ENCODE data around the gene ARHGAP44. TPM values are rescaled to one million over a fixed set of nuclear protein-coding genes. Genes with fewer than 3 reads are reported as not detected.
"Not testable (repeated sequence)": the region's sequence is repeated elsewhere in the genome, so short reads cannot be mapped to it uniquely, and the experiment has no call there.

The ARHGAP44 gene
- total RNA-seq, 1 donor from 2014 or later: 0.39 TPM

GRCh38 chr17:12821376-12821940 lies 32.2 kb downstream of the ARHGAP44 start:
- intact Hi-C loops (cut with micrococcal nuclease): no loop called here

GRCh38 chr17:12826431-12826830 lies 37.1 kb downstream of the ARHGAP44 start:
- intact Hi-C loops (cut with micrococcal nuclease): no loop called here

- intact Hi-C loops (cut with micrococcal nuclease): no loop called here
These were observed 41.5 kb downstream of the ARHGAP44 start for GRCh38 chr17:12830777-12831247.

- intact Hi-C loops (cut with micrococcal nuclease): no loop called here
These were observed 42.5 kb downstream of the ARHGAP44 start for GRCh38 chr17:12831839-12832238.

DNA sequence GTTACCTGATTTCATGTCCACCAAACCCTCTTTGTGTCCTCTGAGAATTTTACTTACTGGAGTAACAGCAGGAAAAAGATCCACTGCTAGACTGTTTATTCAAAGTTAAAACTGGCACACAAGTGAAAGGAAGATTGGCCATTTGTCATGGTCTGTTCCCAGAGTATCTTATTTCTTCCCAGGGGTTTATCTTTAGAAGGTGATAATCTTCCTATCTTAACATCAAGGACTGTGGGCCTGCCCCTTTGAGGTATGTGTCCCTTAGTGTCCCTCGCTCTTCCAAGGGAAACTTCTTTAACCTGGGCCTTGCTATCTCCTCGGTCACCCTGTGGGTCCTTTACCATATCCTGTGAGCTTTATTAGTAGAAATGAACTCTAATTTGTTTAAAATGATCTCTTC lies 49.7 kb downstream of the ARHGAP44 start:
- intact Hi-C loops (cut with micrococcal nuclease): no loop called here

- intact Hi-C loops (cut with micrococcal nuclease): no loop called here
These were observed 53.6 kb downstream of the ARHGAP44 start for GRCh38 chr17:12842936-12843335.

DNA sequence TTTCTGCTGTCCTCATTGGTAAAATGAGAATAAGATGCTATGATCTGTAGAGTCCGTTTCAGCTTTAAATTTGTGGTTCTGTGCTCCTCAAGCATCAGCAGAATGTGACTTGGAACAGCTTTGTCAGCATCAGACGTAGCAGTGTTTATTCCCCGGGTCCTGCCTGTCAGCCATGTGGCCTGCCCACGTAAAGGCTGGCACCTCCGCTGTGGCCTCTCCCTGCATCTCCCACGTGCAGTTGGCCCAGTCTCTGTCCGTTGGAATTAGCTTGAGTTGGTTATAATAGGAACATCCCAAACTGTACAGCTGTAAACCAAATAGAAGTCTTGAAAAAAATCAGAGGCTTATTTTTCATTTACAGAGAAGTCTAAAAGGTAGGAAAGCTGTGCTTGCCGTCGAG lies 61.7 kb downstream of the ARHGAP44 start:
- intact Hi-C loops (cut with micrococcal nuclease): no loop called here

DNA sequence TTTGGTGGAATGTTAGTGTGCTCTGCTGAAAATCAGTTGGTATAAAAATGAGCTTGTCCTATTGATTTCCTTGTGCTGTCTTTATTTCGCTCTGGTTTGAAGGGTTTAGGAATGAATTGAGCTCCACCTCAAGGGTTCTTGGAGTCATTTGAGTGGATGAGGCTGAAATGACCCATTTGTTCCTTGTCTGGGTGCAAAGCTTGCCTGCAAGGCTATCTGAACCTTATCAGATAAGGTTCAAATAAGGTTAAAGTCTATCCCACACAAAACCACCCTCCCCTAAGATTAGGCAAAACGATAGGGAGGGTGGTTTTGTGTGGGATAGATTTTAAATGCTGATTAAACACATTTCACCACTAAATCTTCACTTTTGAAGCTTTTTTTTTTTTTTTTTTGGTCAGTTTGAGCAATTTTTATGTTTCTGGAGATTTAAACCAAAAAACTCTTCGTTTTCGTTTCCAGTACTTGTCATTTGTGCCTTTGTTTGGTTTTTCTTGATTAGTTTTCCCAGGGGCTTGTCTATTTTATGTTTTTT lies 62.7 kb downstream of the ARHGAP44 start:
- intact Hi-C loops (cut with micrococcal nuclease): no loop called here

GRCh38 chr17:12853921-12854320 lies 64.6 kb downstream of the ARHGAP44 start:
- intact Hi-C loops (cut with micrococcal nuclease): no loop called here

DNA sequence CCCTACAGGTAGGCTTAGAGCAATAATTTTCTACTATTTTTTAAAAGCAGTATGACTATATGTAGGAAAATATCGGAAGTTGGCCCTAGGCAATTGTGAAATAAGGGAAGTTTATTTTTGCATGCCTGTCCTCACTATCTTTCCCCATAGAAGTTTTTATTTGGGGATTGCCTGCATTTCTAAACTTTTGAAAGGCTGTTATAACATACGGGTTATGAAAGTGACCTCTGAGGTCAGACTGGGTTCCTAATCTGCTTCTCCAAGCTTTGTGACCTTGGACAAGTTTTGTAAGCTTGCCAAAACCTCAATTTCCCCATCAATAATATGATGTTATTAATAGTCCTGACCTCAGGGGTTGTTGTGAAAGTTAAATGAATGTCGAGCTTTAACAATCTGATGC lies 67.1 kb downstream of the ARHGAP44 start:
- intact Hi-C loops (cut with micrococcal nuclease): no loop called here

DNA sequence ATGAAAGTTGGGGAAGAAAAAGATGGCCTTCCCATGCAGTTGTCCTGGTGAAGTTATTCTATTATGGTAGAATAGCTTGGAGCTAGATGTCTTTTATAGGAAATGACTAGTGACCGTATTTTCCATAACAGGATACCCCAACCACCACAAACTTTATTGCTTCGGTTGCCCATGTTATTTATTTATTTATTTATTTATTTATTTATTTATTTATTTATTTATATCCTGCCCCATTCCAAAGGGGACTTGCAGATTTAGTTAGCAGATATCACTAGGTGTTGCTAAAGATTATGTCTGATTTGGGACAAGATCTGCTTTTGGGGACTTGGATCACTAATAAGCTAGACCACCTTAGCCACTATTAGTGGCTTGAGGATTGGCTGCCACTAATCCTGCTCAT lies 68.3 kb downstream of the ARHGAP44 start:
- intact Hi-C loops (cut with micrococcal nuclease): no loop called here

DNA sequence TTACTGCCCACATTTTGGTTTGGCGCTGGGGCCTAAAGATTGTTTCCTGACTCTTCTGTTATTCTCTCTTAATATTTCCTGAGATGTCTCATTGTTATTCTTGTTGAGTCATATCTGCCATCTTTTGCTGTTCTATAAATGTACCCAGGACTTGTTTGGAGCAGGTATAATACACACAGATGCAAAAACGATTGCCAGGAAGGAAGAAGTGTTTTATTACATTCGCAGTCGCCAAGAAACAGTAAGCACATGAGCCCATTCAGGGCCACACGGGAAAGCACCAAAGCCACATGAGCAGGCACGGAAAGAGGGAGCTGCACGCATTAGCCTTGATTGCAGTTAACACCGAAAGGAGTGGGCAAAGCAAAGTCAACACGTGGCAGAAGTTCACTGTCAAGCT lies 70.2 kb downstream of the ARHGAP44 start:
- intact Hi-C loops (cut with micrococcal nuclease): no loop called here

DNA sequence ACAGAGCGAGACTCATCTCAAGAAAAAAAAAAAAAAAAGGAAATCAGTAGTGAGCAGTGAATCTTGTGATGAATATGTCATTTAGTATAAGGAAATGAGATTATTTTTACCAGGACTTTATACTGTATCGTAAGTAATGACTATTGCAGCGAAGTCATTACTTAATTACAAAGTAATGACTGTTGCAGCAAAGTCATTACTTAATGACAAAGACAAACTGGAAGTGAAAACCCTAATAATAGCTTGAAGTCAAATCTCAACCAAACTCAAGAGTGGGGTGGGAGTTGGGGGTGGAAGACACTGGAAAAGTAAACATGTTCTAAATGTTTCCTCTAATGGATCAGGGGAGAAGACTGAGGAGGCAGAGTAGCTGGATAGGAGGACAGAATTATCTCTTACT lies 76.5 kb downstream of the ARHGAP44 start:
- intact Hi-C loops (cut with micrococcal nuclease): no loop called here

GRCh38 chr17:12866244-12866643 lies 76.9 kb downstream of the ARHGAP44 start:
- intact Hi-C loops (cut with micrococcal nuclease): no loop called here

GRCh38 chr17:12867726-12868125 lies 78.4 kb downstream of the ARHGAP44 start:
- intact Hi-C loops (cut with micrococcal nuclease): no loop called here

DNA sequence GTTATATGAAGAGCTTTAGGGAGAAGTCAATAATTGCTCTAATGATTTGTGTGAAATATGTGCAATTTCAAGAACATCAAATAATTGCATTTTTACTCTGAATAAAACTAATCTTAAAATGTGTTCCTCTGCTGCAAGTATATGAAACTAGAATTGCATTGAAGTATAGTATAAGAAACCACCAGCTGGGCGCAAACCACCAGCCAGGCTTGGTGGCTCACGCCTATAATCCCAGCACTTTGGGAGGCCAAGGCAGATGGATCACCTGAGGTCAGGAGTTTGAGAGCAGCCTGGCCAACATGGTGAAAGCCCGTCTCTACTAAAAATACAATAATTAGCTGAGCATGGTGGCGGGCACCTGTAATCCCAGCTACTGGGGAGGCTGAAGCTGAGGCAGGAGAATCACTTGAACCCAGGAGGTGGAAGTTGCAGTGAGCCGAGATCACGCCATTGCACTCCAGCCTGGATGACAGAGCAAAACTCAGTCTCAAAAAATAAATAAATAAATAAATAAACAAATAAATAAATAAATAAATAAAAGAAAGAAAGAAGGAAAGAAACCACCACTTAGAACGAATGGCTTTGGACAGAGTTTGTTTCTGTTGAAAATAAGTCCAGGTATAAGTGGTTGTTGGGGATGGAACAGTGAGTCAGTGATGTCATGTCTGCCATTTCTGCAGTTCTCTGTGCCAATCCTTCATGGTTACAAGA lies 84.3 kb downstream of the ARHGAP44 start:
- intact Hi-C loops (cut with micrococcal nuclease): not testable (repeated sequence)

- intact Hi-C loops (cut with micrococcal nuclease): no loop called here
These were observed 88.8 kb downstream of the ARHGAP44 start for GRCh38 chr17:12877953-12878669.

DNA sequence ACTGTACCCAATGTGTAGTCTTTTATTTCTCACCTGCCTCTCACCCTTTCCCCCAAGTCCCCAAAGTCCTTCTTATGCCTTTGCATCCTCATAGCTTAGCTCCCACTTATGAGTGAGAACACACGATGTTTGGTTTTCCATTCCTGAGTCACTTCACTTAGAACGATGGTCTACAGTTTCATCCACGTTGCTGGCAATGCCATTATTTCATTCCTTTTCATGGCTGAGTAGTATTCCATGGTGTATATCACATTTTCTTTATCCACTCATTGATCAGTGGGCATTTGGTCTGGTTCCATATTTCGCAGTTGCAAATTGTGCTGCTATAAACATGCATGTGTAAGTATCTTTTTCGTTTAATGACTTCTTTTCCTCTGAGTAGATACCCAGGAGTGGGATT lies 89.8 kb downstream of the ARHGAP44 start:
- intact Hi-C loops (cut with micrococcal nuclease): not testable (repeated sequence)

GRCh38 chr17:12883472-12883871 lies 94.2 kb downstream of the ARHGAP44 start:
- intact Hi-C loops (cut with micrococcal nuclease): no loop called here

DNA sequence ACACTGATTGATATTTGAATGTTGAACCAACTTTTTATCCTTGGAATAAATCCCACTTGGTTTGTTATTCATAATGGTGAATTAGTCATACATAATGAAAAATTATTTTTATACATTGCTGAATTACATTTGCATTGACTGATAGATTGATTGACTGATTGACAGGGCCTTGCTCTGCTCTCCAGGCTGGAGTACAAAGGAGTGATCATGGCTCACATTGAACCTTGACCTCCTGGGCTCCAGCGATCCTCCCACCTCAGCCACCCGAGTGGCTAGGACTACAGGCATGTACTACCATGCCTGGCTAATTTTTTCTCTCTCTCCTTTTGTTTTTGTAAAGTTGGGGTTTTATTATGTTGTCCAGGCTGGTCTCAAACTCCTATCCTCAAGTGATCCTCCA lies 97.8 kb downstream of the ARHGAP44 start:
- intact Hi-C loops (cut with micrococcal nuclease): no loop called here

GRCh38 chr17:12896180-12896785 lies 107.0 kb downstream of the ARHGAP44 start:
- intact Hi-C loops (cut with micrococcal nuclease): no loop called here

- intact Hi-C loops (cut with micrococcal nuclease): no loop called here
These were observed 108.8 kb downstream of the ARHGAP44 start for GRCh38 chr17:12898110-12898509.

Data from T-helper 2 cell treated with Interferon-gamma antibody and Interleukin-4, amounts not matched to agents 100 ng/mL and 5 ng/mL, for 36 hours (primary cell).